Activated naive CD8-positive, alpha-beta T cell treated with anti-CD3 and anti-CD28 coated beads for 36 hours (primary cell): Measurements from ENCODE around the gene FIZ1. TPM values are rescaled to one million over a fixed set of nuclear protein-coding genes. Genes with fewer than 3 reads are reported as not detected.

Experiments
- total RNA-seq, 2 experiments: library from RNA; stranded (reverse); gene quantifications; one replicate each; pipeline ENCODE4 v1.2.3, GENCODE V29; 2021

The FIZ1 gene
- total RNA-seq, 2 experiments from 2014 or later = 19.8 to 20.7 TPM

Other genes with a start within 250 kb of the FIZ1 start
- not detected for gene COX6B2, start 244.8 kb downstream of the FIZ1 start, total RNA-seq
- not detected for gene GARIN5B, start 236.3 kb downstream of the FIZ1 start, total RNA-seq
- not detected for gene IL11, start 229.1 kb downstream of the FIZ1 start, total RNA-seq
- not detected for gene TMEM190, start 222.7 kb downstream of the FIZ1 start, total RNA-seq
- gene TMEM238, start 215.2 kb downstream of the FIZ1 start, total RNA-seq = 10 to 100 TPM; 10.1 to 10.8 TPM
- gene RPL28, start 213.6 kb downstream of the FIZ1 start, total RNA-seq = 1,000 to 10,000 TPM; 2,585 to 2,613 TPM
- 100 to 1,000 TPM; 323 to 325 TPM for gene UBE2S, start 191.7 kb downstream of the FIZ1 start, total RNA-seq
- not detected for gene SHISA7, start 156.2 kb downstream of the FIZ1 start, total RNA-seq
- gene ISOC2, start 137.9 kb downstream of the FIZ1 start, total RNA-seq = 10 to 100 TPM; 35.7 to 37.5 TPM
- gene C19orf85, start 134.8 kb downstream of the FIZ1 start, total RNA-seq = not detected
- 10 to 100 TPM in 1 of 2 experiments, 1 to 10 TPM in 1; 8.8 to 10.3 TPM for gene ZNF628, start 122.9 kb downstream of the FIZ1 start, total RNA-seq
- 10 to 100 TPM; 24.8 to 24.9 TPM for gene NAT14, start 114.3 kb downstream of the FIZ1 start, total RNA-seq
- 1 to 10 TPM in 1 of 2 experiments, under 1 TPM in 1; 0.46 to 1.4 TPM for gene SSC5D, start 111.1 kb downstream of the FIZ1 start, total RNA-seq
- not detected for gene SBK2, start 62.4 kb downstream of the FIZ1 start, total RNA-seq
- not detected for gene SBK3, start 54.0 kb downstream of the FIZ1 start, total RNA-seq
- gene ZNF579, start 18.7 kb downstream of the FIZ1 start, total RNA-seq = 1 to 10 TPM; 5.5 to 6.1 TPM
- 10 to 100 TPM; 10.8 to 11.5 TPM for gene ZNF524, start 771 bp upstream of the FIZ1 start, total RNA-seq
- gene ZNF865, start 6.1 kb upstream of the FIZ1 start, total RNA-seq = 10 to 100 TPM; 10.5 to 10.7 TPM
- gene ZNF784, start 25.0 kb upstream of the FIZ1 start, total RNA-seq = 1 to 10 TPM; 3.7 to 3.9 TPM
- 10 to 100 TPM; 29.6 to 30.6 TPM for gene ZNF580, start 41.5 kb upstream of the FIZ1 start, total RNA-seq
- 10 to 100 TPM; 39.9 to 42.3 TPM for gene ZNF581, start 44.1 kb upstream of the FIZ1 start, total RNA-seq
- gene CCDC106, start 48.7 kb upstream of the FIZ1 start, total RNA-seq = 10 to 100 TPM; 10.9 to 12.0 TPM
- 100 to 1,000 TPM; 341 to 345 TPM for gene U2AF2, start 55.5 kb upstream of the FIZ1 start, total RNA-seq
- 10 to 100 TPM; 37.1 to 39.5 TPM for gene EPN1, start 75.7 kb upstream of the FIZ1 start, total RNA-seq
- not detected for gene NLRP9, start 138.9 kb upstream of the FIZ1 start, total RNA-seq
- gene RFPL4A, start 159.6 kb upstream of the FIZ1 start, total RNA-seq = not detected
- gene RFPL4AL1, start 169.6 kb upstream of the FIZ1 start, total RNA-seq = not detected
- gene NLRP11, start 232.5 kb upstream of the FIZ1 start, total RNA-seq = under 1 TPM; 0.19 to 0.24 TPM
- not detected for gene NLRP4, start 237.0 kb upstream of the FIZ1 start, total RNA-seq